Skeletal muscle cell (primary cell): ENCODE data around the gene NRXN2.

Experiments
- DNase-seq: peaks from one replicate; pipeline ENCODE4 v3.0.0-alpha.2; 2010; ENCODE audit warnings: low read depth
- H3K4me3 ChIP-seq: 2 replicates; pipeline ENCODE4 v1.5.1; 2011; ENCODE audit warnings: low read depth, mild to moderate bottlenecking, control low read depth, low read length, moderate library complexity

Gene NRXN2

GRCh38 chr11:64745521-64746328, 22.7 kb upstream of the NRXN2 start:
- peak overlapping the region; percentile 39 for H3K4me3 ChIP-seq
- DNase-seq = no peak

- peak overlapping the region; percentile 39 for H3K4me3 ChIP-seq
- no peak for DNase-seq
Measured at GRCh38 chr11:64745189-64745520, 22.2 kb upstream of the NRXN2 start.

- no peak for DNase-seq
- H3K4me3 ChIP-seq = peak overlapping the region; percentile 39
Measured at GRCh38 chr11:64744544-64745188, 21.7 kb upstream of the NRXN2 start.

DNA sequence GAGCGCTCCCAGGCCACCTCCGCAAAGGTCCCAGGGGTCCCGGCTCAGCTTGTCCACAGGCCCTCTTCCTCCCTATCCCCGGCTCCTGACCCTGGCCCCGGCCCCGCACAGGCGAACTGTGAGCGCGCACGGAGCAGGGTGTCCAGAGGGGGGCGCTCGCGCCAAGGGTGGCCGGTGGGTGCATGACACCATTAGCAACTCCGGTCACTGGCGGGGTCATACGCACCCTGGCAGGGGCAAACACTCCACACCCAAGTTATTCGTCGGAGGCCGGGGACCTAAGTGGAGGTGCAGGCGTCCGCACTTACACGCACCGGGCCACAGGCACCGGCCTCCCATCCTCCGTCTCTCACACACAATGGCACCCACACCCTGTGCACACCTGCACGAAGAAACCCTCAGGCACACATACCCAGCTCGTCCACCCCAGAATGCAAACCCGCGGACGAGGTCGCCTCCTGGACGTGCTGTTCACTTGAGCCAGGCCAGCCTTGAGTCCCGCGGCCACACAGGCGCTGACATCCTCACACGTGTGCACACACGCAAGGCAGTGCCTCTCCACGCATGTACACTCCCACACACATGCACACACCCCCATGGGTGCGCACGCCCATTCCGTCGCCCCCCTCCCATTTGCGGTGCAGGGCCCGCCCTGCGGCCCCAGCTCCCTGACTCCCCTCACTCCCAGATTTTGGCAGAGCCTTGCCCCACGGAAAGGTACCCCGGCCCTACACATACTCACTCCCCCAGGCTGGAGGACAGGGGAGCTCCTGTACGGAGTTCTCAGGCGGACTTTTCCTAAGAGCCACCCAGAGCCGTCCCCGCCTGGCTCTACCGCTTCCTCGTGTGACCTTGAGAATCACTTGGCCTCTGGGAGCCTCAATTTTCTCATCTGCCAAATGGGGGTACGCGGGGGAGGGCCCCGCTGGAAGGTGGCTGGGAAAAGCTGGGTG, 20.9 kb upstream of the NRXN2 start, which contains the start of gene RASGRP2:
RASGRP2 (minus strand) TSS at position 552 of the 953 bp plus-strand sequence. CDS start 1,276 bp downstream, outside the sequence.
- peak within 1 kb of the TSS; percentile 39 for H3K4me3 ChIP-seq
- DNase-seq = no peak

GRCh38 chr11:64742889-64743590, 20.0 kb upstream of the NRXN2 start:
- no peak for DNase-seq
- peak overlapping the region; percentile 37 for H3K4me3 ChIP-seq

- no peak for DNase-seq
- H3K4me3 ChIP-seq = peak overlapping the region; percentile 37
Measured at GRCh38 chr11:64742087-64742888, 19.3 kb upstream of the NRXN2 start.

DNA sequence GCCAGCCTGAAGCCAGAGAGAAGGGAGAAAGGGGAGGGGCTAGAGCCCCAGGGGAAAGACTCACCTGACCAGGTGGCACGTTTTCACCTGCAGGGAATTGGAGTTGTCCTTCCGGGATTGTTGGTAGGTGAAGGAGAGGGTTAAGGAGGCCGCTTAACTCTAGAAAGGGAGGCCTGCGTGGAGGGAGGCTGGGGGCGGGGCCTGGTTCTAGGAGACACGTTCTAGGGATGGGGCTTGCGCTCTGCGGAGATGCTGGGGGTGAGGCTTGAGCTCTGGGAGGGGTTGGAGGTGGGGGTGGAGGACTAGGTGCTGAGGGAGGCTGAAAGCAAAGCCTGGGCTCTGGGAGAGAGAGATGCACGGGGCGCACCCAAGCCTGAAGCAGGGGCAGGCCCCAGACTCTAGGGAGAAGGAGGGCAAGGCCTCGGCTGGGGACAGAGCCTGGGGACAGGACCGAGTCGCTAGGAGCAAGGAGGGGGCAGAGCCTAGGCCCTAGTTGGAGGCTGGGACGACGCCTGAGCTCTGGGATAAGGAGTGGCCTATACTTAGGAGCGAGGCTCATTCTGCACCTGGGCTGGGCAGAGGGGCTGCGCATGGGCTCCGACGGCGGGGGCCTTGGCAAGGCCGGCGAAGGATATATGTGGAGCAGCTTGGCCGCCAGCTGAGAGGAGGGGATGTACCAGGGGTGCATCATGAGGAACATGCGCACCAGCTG, 18.5 kb upstream of the NRXN2 start:
- no peak overlapping the region for H3K4me3 ChIP-seq

GRCh38 chr11:64739871-64740270, 16.9 kb upstream of the NRXN2 start:
- H3K4me3 ChIP-seq = no peak overlapping the region
- no peak for DNase-seq

More for the DNA sequence above, 18.5 kb upstream of the NRXN2 start:
- DNase-seq = no peak

DNA sequence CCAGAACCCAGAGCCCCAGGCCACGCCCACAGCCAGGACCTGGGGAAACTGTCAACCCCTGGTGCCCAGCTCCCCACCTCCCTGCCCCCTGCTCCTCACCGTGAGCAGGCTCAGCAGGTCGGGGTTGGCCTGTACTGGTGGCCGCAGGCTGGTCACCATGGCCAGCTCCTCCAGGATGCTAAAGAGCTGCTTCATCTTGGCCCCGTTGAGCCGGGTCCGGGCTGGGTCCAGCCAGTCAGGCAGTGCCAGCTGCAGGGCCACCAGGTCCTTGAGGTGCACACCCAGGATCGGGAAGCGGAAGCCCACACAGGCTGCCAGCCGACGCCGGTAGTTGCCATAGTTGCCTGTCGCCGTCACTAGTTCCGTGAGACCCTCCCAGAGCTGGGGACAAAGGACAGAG, 13.7 kb upstream of the NRXN2 start:
- H3K4me3 ChIP-seq = no peak overlapping the region
- DNase-seq = no peak

GRCh38 chr11:64735725-64736259, 12.8 kb upstream of the NRXN2 start:
- no peak overlapping the region for H3K4me3 ChIP-seq
- no peak for DNase-seq

DNA sequence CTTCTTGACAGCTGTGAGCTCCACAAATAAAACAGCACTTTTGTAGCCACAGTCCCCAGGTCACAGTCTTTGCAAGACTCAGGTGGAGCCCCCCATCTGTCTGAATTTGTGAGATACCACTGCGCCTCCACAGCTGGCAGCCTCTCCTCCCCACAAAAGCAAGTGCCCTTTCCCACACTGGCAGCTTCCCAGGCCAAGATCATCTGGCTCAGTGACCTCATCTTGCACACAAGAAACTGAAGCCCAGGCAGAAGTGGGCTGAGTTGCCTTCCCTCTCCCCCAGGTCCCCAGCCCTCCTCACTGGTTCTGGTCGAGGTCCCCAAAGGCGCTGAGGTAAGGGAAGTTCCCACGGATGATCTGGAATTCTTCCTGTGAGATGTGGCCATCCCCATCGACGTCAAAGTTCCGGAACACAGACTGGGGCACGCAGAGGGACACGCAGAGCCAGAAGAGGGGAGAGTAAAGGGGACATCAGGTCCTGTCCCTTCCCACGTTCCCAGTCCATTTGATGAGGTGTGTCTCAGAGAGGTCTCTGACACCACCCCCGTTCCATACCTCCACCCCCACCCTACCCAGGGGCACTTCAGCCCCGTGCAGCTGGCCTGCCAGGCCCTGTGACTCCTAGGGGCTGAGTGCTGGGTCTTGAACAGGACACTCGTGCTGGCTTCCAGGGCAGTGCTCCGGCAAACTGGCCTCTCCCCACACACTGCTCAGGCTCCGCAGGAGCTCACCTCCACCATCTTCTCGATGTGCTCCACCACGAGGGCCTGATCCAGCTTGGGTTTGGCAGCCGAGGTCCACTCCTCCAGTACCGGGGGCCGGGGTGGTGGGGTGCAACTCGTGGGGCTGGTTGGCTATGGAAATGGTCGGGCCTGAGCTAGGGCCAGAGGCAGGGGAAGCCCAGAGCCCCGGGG, 12.1 kb upstream of the NRXN2 start:
- H3K4me3 ChIP-seq = no peak overlapping the region
- DNase-seq = no peak

GRCh38 chr11:64731601-64732000, 8.6 kb upstream of the NRXN2 start:
- no peak for DNase-seq
- H3K4me3 ChIP-seq = no peak overlapping the region

- no peak for DNase-seq
- H3K4me3 ChIP-seq = no peak overlapping the region
Measured at GRCh38 chr11:64729851-64730382, 6.9 kb upstream of the NRXN2 start.

- DNase-seq = no peak
- H3K4me3 ChIP-seq = no peak overlapping the region
Measured at GRCh38 chr11:64728757-64729365, 5.9 kb upstream of the NRXN2 start.

- no peak overlapping the region for H3K4me3 ChIP-seq
- DNase-seq = no peak
Measured at GRCh38 chr11:64726867-64727530, 4.0 kb upstream of the NRXN2 start.

GRCh38 chr11:64726211-64726641, 3.2 kb upstream of the NRXN2 start:
- no peak overlapping the region for H3K4me3 ChIP-seq
- DNase-seq = no peak
